ENCODE data around the gene TGIF2.

GRCh38 chr20:36642136-36642535 is 68.7 kb downstream of the TGIF2 start:
- TF ChIP-seq MAX (IDR thresholded peaks at IDR 0.05), result no peak
- no peak for TF ChIP-seq POLR2A (IDR thresholded peaks at IDR 0.05; ENCODE audit: control extremely low read depth in 1 of 2, low read depth in 2 of 2, low read length in 2 of 2)
